GM12864 (cell line): Measurements from ENCODE around the gene SLC13A4.

Source experiments
- DNase-seq: peaks from one replicate; pipeline ENCODE4 v3.0.0-alpha.2; 2011; ENCODE audit warnings: low read depth
- H3K4me3 ChIP-seq: 2 replicates; pipeline ENCODE4 v1.5.1; 2011; ENCODE audit warnings: mild to moderate bottlenecking, low read depth, low read length, control low read depth
- CTCF ChIP-seq: IDR thresholded peaks from 2 replicates; pipeline ENCODE4 v1.5.1; 2011; ENCODE audit warnings: low read depth, mild to moderate bottlenecking, moderate library complexity, low read length, control low read depth, inconsistent platforms; ENCODE audit errors: missing control alignments

SLC13A4 gene

GRCh38 chr7:135659159-135659846 lies 68.7 kb downstream of the SLC13A4 start:
- DNase-seq: no peak
- TF ChIP-seq CTCF: no peak

GRCh38 chr7:135658564-135658963 lies 69.4 kb downstream of the SLC13A4 start:
- H3K4me3 ChIP-seq: no peak overlapping the region
- TF ChIP-seq CTCF: no peak
- no peak for DNase-seq

More at GRCh38 chr7:135659159-135659846, 68.7 kb downstream of the SLC13A4 start:
- no peak overlapping the region for H3K4me3 ChIP-seq

- no peak for TF ChIP-seq CTCF
- no peak overlapping the region for H3K4me3 ChIP-seq
- no peak for DNase-seq
Observed at GRCh38 chr7:135653340-135654080, 74.5 kb downstream of the SLC13A4 start.

- DNase-seq: no peak
- H3K4me3 ChIP-seq: no peak overlapping the region
- TF ChIP-seq CTCF: no peak
Observed at GRCh38 chr7:135650831-135651573, 77.0 kb downstream of the SLC13A4 start.

- TF ChIP-seq CTCF: no peak
- H3K4me3 ChIP-seq: no peak overlapping the region
- no peak for DNase-seq
Observed at GRCh38 chr7:135648235-135648634, 79.8 kb downstream of the SLC13A4 start.

GRCh38 chr7:135647755-135648154 lies 80.2 kb downstream of the SLC13A4 start:
- no peak for DNase-seq
- no peak overlapping the region for H3K4me3 ChIP-seq
- no peak for TF ChIP-seq CTCF
